Loucy (cell line): Measurements from ENCODE around the gene HOXD8.

ENCODE experiments used
- EZH2phosphoT487 ChIP-seq: fragments of 200-600 bp; IDR thresholded peaks from 2 replicates; pipeline ENCODE4 v1.6.1; 2018; ENCODE audit warnings: antibody characterized with exemption, mild to moderate bottlenecking, moderate library complexity, borderline replicate concordance
- TF ChIP-seq, protein P1 (sequence below): fragments of 200-600 bp; sonication (generic); conservative IDR thresholded peaks from 2 replicates; pipeline ENCODE4 v1.5.1; 2014; ENCODE audit warnings: mild to moderate bottlenecking, antibody characterized with exemption, low read length

DNA sequence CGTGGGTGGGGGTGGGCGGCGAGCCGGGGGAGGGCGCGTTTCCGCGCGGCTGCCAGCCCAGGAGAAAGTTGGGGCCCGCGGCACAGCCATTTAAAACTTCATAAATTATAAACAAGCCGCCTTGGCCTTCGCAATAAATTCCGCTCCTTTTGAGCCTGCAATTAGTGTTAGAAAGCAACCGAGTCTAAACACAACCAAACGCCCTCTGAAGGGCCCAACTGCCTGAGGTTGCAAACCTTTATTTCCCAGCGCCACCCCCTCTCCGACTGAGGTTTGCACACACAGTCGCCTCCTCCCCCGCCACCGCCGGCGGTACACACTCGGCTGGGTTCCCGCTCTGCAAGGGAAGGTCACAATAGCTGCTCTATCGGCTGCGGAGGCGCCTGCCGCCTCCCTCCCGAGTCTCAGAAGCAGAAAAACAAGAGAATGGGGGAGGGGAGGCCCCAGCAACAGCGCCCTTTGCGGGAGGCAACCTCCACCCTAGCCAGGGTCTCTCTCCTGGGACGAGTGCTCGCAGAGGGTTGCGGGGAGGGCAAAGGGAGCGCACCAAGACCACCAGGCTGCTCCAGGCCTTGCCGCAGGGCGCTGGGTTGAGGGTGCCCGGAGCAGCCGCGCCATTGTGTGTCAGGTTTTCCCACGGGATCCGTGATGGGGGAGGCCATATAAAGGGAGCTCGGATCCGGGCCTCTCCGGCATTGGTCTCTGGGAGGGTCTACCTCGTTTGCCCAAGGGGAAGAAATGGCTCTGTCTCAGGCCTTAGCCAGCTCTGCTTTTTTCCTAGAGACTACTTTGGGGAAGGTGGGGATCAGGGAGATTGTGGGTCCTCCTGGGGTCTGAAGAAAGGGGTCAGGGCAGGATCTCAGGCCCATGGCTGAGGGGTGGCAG, 45.6 kb downstream of the HOXD8 start:
- TF ChIP-seq, protein P1, sequence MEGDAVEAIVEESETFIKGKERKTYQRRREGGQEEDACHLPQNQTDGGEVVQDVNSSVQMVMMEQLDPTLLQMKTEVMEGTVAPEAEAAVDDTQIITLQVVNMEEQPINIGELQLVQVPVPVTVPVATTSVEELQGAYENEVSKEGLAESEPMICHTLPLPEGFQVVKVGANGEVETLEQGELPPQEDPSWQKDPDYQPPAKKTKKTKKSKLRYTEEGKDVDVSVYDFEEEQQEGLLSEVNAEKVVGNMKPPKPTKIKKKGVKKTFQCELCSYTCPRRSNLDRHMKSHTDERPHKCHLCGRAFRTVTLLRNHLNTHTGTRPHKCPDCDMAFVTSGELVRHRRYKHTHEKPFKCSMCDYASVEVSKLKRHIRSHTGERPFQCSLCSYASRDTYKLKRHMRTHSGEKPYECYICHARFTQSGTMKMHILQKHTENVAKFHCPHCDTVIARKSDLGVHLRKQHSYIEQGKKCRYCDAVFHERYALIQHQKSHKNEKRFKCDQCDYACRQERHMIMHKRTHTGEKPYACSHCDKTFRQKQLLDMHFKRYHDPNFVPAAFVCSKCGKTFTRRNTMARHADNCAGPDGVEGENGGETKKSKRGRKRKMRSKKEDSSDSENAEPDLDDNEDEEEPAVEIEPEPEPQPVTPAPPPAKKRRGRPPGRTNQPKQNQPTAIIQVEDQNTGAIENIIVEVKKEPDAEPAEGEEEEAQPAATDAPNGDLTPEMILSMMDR, result no peak
- no peak for TF ChIP-seq EZH2phosphoT487
